K562 (cell line): ENCODE measurements around the gene ABLIM2. TPM values are rescaled to one million over a fixed set of nuclear protein-coding genes. Genes with fewer than 3 reads are reported as not detected.

Experiments used
- ATAC-seq: fragments of 200-7000 bp; cut with Tn5 transposase; 3 replicates; pipeline ENCODE4 v1.9.1; 2020; ENCODE audit warnings: moderate library complexity
- BruUV-seq: library from RNA; stranded (reverse); fragments of 400-500 nt; replicated peaks from 2 replicates; lab custom pipeline; 2021; lab: Mats Ljungman, UMichigan
- CTCF ChIA-PET: fragments of 300-600 bp; formaldehyde crosslinking; extraction: SDS; loops from one replicate; lab custom pipeline; 2021; ENCODE audit warnings: low intra/inter-chr PET ratio; lab: Yijun Ruan, JAX
- POLR2A ChIA-PET: fragments of 300-600, 350-650 bp; sonication (Branson Sonifier 250); formaldehyde crosslinking; extraction: SDS; loops from one replicate; lab custom pipeline; 2021; ENCODE audit warnings: antibody characterized with exemption, inconsistent platforms; lab: Yijun Ruan, JAX
- DNase-seq, 4 experiments: peaks; one replicate each; pipeline versions ENCODE4 v3.0.0 to v3.0.0-alpha.2; 2011 to 2018; ENCODE audit warnings: low spot score in 3 of 4, mixed read lengths in 3 of 4; ENCODE audit errors: extremely low read depth in 1 of 4
- FAIRE-seq: peaks from 2 replicates; lab custom pipeline; 2011; peaks lifted over from hg19 to GRCh38; lab: Jason Lieb, UNC
- H2AFZ ChIP-seq: 2 replicates; pipeline ENCODE4 v1.6.0; 2011; ENCODE audit warnings: low read depth, low read length, control low read depth, inconsistent platforms
- H3K27ac ChIP-seq: fragments of 200-600 bp; 3 replicates; pipeline ENCODE4 v1.8.0; 2011; ENCODE audit warnings: low read depth, mild to moderate bottlenecking, control low read depth, inconsistent platforms, low read length, moderate library complexity, mixed read lengths; ENCODE audit errors: extremely low read depth
- H3K27me3 ChIP-seq, 2 experiments: fragments of 300-600 bp in 1 of 2; 2 replicates in 1 of 2; 3 replicates in 1 of 2; pipeline versions ENCODE4 v1.6.0 to v1.8.0; 2011; ENCODE audit warnings: inconsistent platforms in 2 of 2, low read length in 2 of 2, mild to moderate bottlenecking in 1 of 2, mixed read lengths in 1 of 2, moderate library complexity in 1 of 2; ENCODE audit not compliant: control insufficient read depth in 2 of 2, insufficient read depth in 2 of 2
- H3K36me3 ChIP-seq: fragments of 300-600 bp; 3 replicates; pipeline ENCODE4 v1.8.0; 2011; ENCODE audit warnings: mild to moderate bottlenecking, low read length, inconsistent platforms; ENCODE audit not compliant: control insufficient read depth, insufficient read depth
- H3K4me1 ChIP-seq, 2 experiments: fragments of 200-600 bp in 1 of 2; replicated peaks in 1 of 2; 2 replicates in 1 of 2; 3 replicates in 1 of 2; pipeline versions ENCODE4 v1.5.1 to v1.8.0; 2011; ENCODE audit warnings: inconsistent platforms in 2 of 2, low read length in 2 of 2, mild to moderate bottlenecking in 1 of 2, mixed read lengths in 1 of 2, moderate library complexity in 1 of 2; ENCODE audit not compliant: control insufficient read depth in 2 of 2, insufficient read depth in 2 of 2
- H3K4me2 ChIP-seq: 2 replicates; pipeline ENCODE4 v1.6.1; 2011; ENCODE audit warnings: low read length, control low read depth, inconsistent platforms, mixed read lengths; ENCODE audit not compliant: insufficient read depth
- H3K4me3 ChIP-seq: fragments of 200-600 bp; sonication (generic), shearing (Covaris generic); 2 replicates; pipeline ENCODE4 v1.5.1; 2016; ENCODE audit warnings: control low read depth, inconsistent platforms
- H3K79me2 ChIP-seq: fragments of 200-600 bp; 3 replicates; pipeline ENCODE4 v1.8.0; 2011; ENCODE audit warnings: low read length, inconsistent platforms; ENCODE audit not compliant: control insufficient read depth, insufficient read depth
- H3K9ac ChIP-seq, 2 experiments: 2 replicates each; pipeline versions ENCODE4 v1.6.0 to v1.6.1; 2011; ENCODE audit warnings: low read depth in 2 of 2, low read length in 2 of 2, control low read depth in 1 of 2, inconsistent platforms in 1 of 2, mild to moderate bottlenecking in 1 of 2, mixed read lengths in 1 of 2; ENCODE audit not compliant: insufficient read depth in 1 of 2
- H3K9me1 ChIP-seq: one replicate; pipeline ENCODE4 v1.6.0; 2011; ENCODE audit warnings: inconsistent platforms, mild to moderate bottlenecking, low read length, moderate library complexity; ENCODE audit not compliant: control insufficient read depth, insufficient read depth
- H3K9me3 ChIP-seq: replicated peaks from 2 replicates; pipeline ENCODE4 v1.5.1; 2011; ENCODE audit warnings: low read depth, low read length, inconsistent platforms; ENCODE audit not compliant: control insufficient read depth, insufficient read depth
- H4K20me1 ChIP-seq: replicated peaks from 2 replicates; pipeline ENCODE4 v1.6.1; 2011; ENCODE audit warnings: low read length, inconsistent platforms, mixed read lengths; ENCODE audit not compliant: control insufficient read depth, insufficient read depth
- ATF6 ChIP-seq: sonication (generic); formaldehyde crosslinking; IDR thresholded peaks from 2 replicates; pipeline ENCODE4 v1.4.0; 2020; ENCODE audit warnings: mild to moderate bottlenecking, missing genetic modification reagents
- JUND ChIP-seq, 2 experiments: IDR thresholded peaks; 2 replicates in 1 of 2; 3 replicates in 1 of 2; pipeline ENCODE4 v1.6.1; 2011; ENCODE audit warnings: borderline replicate concordance in 2 of 2, low read depth in 2 of 2, low read length in 2 of 2, improper control_type of control experiment in 1 of 2, missing biosample characterization in 1 of 2, missing genetic modification characterization in 1 of 2, missing genetic modification reagents in 1 of 2
- TARDBP ChIP-seq: fragments of 450-650 bp; IDR thresholded peaks from 2 replicates; pipeline ENCODE4 v1.6.1; 2016
- XRCC3 ChIP-seq: fragments of 450-650 bp; IDR thresholded peaks from 2 replicates; pipeline ENCODE4 v1.6.1; 2017; ENCODE audit warnings: mild to moderate bottlenecking, moderate library complexity
- ZBTB7A ChIP-seq: IDR thresholded peaks from 2 replicates; pipeline ENCODE4 v1.6.1; 2011; ENCODE audit warnings: low read depth, mild to moderate bottlenecking, low read length, moderate library complexity, borderline replicate concordance; ENCODE audit not compliant: control insufficient read depth
- ZFP1 ChIP-seq: fragments of 450-650 bp; formaldehyde crosslinking; IDR thresholded peaks from 2 replicates; pipeline ENCODE4 v1.4.0; 2020; ENCODE audit warnings: mild to moderate bottlenecking, mixed read lengths
- ZNF583 ChIP-seq: fragments of 250-450 bp; sonication (Bioruptor Pico); IDR thresholded peaks from 2 replicates; pipeline ENCODE4 v1.4.0; 2020
- WGBS: fragments of 100-300 bp; shearing (Covaris generic); methylation state at CpG from one replicate; pipeline ENCODE4 v1.1.6; 2016; ENCODE audit warnings: low coverage, mixed read lengths; ENCODE audit not compliant: insufficient coverage; ENCODE audit errors: missing lambda C conversion rate; 5-methylcytosine and 5-hydroxymethylcytosine counted together
- in situ Hi-C: fragments of 300-500 bp; cut with MboI; formaldehyde crosslinking; loops from 4 replicates; pipeline ENCODE4 v1.15.0; 2018; ENCODE audit warnings: inconsistent platforms, mixed read lengths
- intact Hi-C: fragments of 100-400 bp; cut with micrococcal nuclease; formaldehyde crosslinking; loops from 2 replicates; pipeline ENCODE4 v1.14.2; 2022
- polyA plus RNA-seq, 8 experiments: library from polyadenylated mRNA; depleted of rRNA in 4 of 8; stranded (reverse) in 5 of 8; unstranded in 3 of 8; fragments of >200 nt; fragmentation: Nextera tagmentation in 2 of 8; fragmentation: Illumina TruSeq in 1 of 8; extraction: Ambion mirVana in 2 of 8; extraction: Trizol in 1 of 8; gene quantifications; 2 replicates each; pipeline versions ENCODE4 v1.2.1 to v1.2.3, GENCODE V29; 2011 to 2014; ENCODE audit warnings: inconsistent platforms in 1 of 8, missing spikeins in 1 of 8
- total RNA-seq, 7 experiments: library from RNA; depleted of rRNA in 6 of 7; stranded (reverse); fragments of >200 nt in 6 of 7; fragmentation: Illumina TruSeq in 2 of 7; extraction: Trizol in 2 of 7; gene quantifications; 2 replicates each; pipeline versions ENCODE4 v1.2.1 to v1.2.3, GENCODE V29; 2011 to 2021; ENCODE audit warnings: low replicate concordance in 1 of 7

ABLIM2 gene
- total and polyA plus RNA-seq, 9 of the 15 experiments (the other 6 are each of a cell fraction or from before 2014, with no cell fraction given) = not detected

- TF ChIP-seq ZBTB7A (no peak), ZFP1 (no peak), ATF6 (no peak), ZNF583 (CRISPR knock-in tag) (no peak)
Measured at GRCh38 chr4:8122746-8123145, 35.9 kb downstream of the ABLIM2 start (continued).

- H3K36me3 ChIP-seq = no peaks in the 10 kb centered on the region
- ChIA-PET CTCF (no interaction called here), POLR2A (interaction anchor here (0.6 to 1.1 kb wide), 2 partner anchors 70 to 601 kb away, joined by 3 to 4 read pairs; no protein-coding TSS in a partner anchor)
- intact Hi-C loops (no loop called here), in situ Hi-C loops (no loop called here)
- DNase-seq (no peak), FAIRE-seq (no peak), ATAC-seq (no peak)
- H3K27ac ChIP-seq = no peak overlapping the region
- no TSS peak for BruUV-seq
- H3K9me3 ChIP-seq = no peaks in the 10 kb centered on the region
- no peak overlapping the region for H3K4me2 ChIP-seq
- H3K79me2 ChIP-seq = no peaks in the 10 kb centered on the region
- TF ChIP-seq JUND (IDR thresholded peaks at IDR 0.05; ENCODE audit: borderline replicate concordance, low read depth, low read length) (no peak), JUND (tag; IDR thresholded peaks at IDR 0.05; ENCODE audit: borderline replicate concordance, low read depth, low read length) (no peak), TARDBP (no peak), XRCC3 (no peak)
- no peaks in the 10 kb centered on the region; the same call in 1 of the 2 replicates for H4K20me1 ChIP-seq
- H3K9ac ChIP-seq = no peak overlapping the region
- H2AFZ ChIP-seq = no peak overlapping the region
- H3K4me3 ChIP-seq = no peak overlapping the region
- no peaks in the 10 kb centered on the region for H3K9me1 ChIP-seq
- H3K27me3 ChIP-seq = peaks cover 18 to 64% of the 10 kb centered on the region in 2 experiments; a peak in 3 of 5 replicates
- 1% methylated on average over 13 of the region's 16 CpGs for WGBS
- peaks cover 0 to 6% of the 10 kb centered on the region in 2 experiments; a peak in 3 of 5 replicates for H3K4me1 ChIP-seq
Measured at GRCh38 chr4:8121292-8122015, 37.2 kb downstream of the ABLIM2 start.
